HFFc6 (cell line): Measurements from ENCODE around the gene MAP3K20. TPM values are rescaled to one million over a fixed set of nuclear protein-coding genes. Genes with fewer than 3 reads are reported as not detected.

Experiments
- DNase-seq: peaks from one replicate; pipeline ENCODE4 v3.0.0-alpha.2; 2018
- H3K27ac Mint-ChIP-seq: 2 replicates; pipeline ENCODE4 v1.8.0; 2020; ENCODE audit warnings: mild to moderate bottlenecking, mixed read lengths
- H3K27me3 Mint-ChIP-seq: 2 replicates; pipeline ENCODE4 v1.8.0; 2021; ENCODE audit warnings: mild to moderate bottlenecking, moderate library complexity, mixed read lengths; ENCODE audit not compliant: insufficient read depth
- H3K36me3 Mint-ChIP-seq: 2 replicates; pipeline ENCODE4 v1.8.0; 2021; ENCODE audit warnings: low read depth, mixed read lengths
- H3K4me1 Mint-ChIP-seq: 2 replicates; pipeline ENCODE4 v1.8.0; 2020; ENCODE audit warnings: low read depth, mixed read lengths
- H3K4me3 Mint-ChIP-seq: 2 replicates; pipeline ENCODE4 v1.8.0; 2020; ENCODE audit warnings: mild to moderate bottlenecking, moderate library complexity, mixed read lengths
- H3K9me3 Mint-ChIP-seq: 2 replicates; pipeline ENCODE4 v1.8.0; 2020; ENCODE audit warnings: mild to moderate bottlenecking, mixed read lengths
- total RNA-seq, 6 experiments: library from RNA; stranded (reverse); fragmentation: NEBNext Ultra II Directional; extraction: Animal tissue kit (Norgen Biotek cat#: 25700); gene quantifications; 2 replicates in 1 of 6; 3 replicates in 5 of 6; pipeline ENCODE4 v1.2.3, GENCODE V29; 2021
- TF ChIP-seq, protein P1 (sequence below): fragments of 200-600 bp; sonication (generic); IDR thresholded peaks from 2 replicates; pipeline ENCODE4 v1.5.0; 2021; ENCODE audit warnings: antibody characterized with exemption, mild to moderate bottlenecking

The MAP3K20 gene
- total RNA-seq, 6 experiments from 2014 or later = 126 to 150 (median 134) TPM

DNA sequence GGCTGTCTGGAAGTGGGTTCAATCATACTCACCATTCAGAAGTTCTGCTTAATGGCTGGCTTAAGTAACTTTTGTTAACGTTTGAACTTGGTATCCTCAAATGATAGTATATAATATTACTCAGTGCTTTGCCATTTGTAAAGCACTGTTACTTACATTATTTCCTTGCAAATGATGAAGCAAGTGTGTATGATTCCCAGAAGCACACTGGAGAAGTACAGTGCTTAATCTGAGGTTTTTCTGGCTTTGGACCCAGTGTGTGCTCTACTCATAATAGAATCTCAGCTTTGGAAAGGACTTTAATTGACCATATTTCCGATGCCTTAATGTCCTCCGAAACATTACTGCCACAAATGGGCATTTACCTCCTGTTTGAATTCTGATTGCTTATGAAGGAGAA, 63.3 kb downstream of the MAP3K20 start:
- no peak overlapping the region for H3K4me3 Mint-ChIP-seq

DNA sequence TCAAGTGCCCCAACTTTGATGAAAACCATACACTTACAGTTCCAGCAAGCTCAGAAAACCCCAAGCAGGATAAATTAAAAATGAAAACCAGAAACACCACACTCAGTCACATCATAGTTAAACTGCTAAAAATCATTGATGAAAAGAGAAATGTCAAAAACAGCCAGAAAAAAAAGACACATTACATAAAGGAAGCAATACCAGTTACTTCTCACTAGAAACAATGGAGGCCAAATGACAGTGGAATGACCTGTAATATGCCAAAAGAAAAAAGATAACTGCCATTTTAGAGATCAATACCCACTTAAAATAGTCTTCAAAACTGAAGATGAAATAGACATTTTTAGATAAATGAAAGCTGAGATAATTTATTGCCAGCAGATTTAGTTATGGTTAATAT, 66.0 kb downstream of the MAP3K20 start:
- no peak for DNase-seq
- peaks cover 42% of the 10 kb centered on the region for H3K36me3 Mint-ChIP-seq
- H3K9me3 Mint-ChIP-seq = peaks cover 11% of the 10 kb centered on the region
- TF ChIP-seq, protein P1, sequence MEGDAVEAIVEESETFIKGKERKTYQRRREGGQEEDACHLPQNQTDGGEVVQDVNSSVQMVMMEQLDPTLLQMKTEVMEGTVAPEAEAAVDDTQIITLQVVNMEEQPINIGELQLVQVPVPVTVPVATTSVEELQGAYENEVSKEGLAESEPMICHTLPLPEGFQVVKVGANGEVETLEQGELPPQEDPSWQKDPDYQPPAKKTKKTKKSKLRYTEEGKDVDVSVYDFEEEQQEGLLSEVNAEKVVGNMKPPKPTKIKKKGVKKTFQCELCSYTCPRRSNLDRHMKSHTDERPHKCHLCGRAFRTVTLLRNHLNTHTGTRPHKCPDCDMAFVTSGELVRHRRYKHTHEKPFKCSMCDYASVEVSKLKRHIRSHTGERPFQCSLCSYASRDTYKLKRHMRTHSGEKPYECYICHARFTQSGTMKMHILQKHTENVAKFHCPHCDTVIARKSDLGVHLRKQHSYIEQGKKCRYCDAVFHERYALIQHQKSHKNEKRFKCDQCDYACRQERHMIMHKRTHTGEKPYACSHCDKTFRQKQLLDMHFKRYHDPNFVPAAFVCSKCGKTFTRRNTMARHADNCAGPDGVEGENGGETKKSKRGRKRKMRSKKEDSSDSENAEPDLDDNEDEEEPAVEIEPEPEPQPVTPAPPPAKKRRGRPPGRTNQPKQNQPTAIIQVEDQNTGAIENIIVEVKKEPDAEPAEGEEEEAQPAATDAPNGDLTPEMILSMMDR = no peak
- H3K4me3 Mint-ChIP-seq = no peak overlapping the region
- H3K27ac Mint-ChIP-seq = no peak overlapping the region
- H3K4me1 Mint-ChIP-seq = peaks cover 39% of the 10 kb centered on the region
- no peaks in the 10 kb centered on the region for H3K27me3 Mint-ChIP-seq

More for the DNA sequence above, 63.3 kb downstream of the MAP3K20 start:
- TF ChIP-seq, protein P1 = no peak
- DNase-seq = no peak
- Mint-ChIP-seq H3K9me3 (peaks cover 11% of the 10 kb centered on the region), H3K27me3 (no peaks in the 10 kb centered on the region), H3K36me3 (peaks cover 42% of the 10 kb centered on the region), H3K4me1 (peaks cover 41% of the 10 kb centered on the region), H3K27ac (no peak overlapping the region)

DNA sequence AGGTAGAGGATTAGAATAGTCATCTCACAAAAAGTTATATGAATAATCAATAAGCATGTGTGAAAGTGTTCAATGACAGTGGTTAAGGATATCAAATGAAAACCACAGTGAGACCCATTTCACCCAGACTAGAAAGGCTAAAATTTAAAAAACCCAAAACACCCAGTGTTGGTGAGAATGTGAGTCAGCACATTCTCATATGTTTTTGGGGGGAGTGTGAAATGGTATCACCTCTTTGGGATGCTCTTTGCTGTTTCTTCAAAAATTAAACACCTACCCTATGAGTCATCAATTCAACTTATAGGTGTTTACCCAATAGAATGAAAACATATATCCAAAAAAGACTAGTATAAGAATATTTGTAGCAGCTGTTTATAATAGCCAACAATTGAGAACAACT, 69.8 kb downstream of the MAP3K20 start:
- H3K36me3 Mint-ChIP-seq = peaks cover 40% of the 10 kb centered on the region
- H3K27ac Mint-ChIP-seq = no peak overlapping the region
- H3K4me1 Mint-ChIP-seq = peaks cover 55% of the 10 kb centered on the region
- DNase-seq = no peak
- H3K4me3 Mint-ChIP-seq = no peak overlapping the region
- peaks cover 11% of the 10 kb centered on the region for H3K9me3 Mint-ChIP-seq
- TF ChIP-seq, protein P1 = no peak
- no peaks in the 10 kb centered on the region; the same call in 1 of the 2 replicates for H3K27me3 Mint-ChIP-seq

GRCh38 chr2:173146590-173146989, 70.9 kb downstream of the MAP3K20 start:
- DNase-seq = no peak
- TF ChIP-seq, protein P1 = no peak
- H3K4me3 Mint-ChIP-seq = no peak overlapping the region
- H3K4me1 Mint-ChIP-seq = peaks cover 66% of the 10 kb centered on the region
- no peak overlapping the region for H3K27ac Mint-ChIP-seq
- peaks cover 4% of the 10 kb centered on the region for H3K9me3 Mint-ChIP-seq
- H3K36me3 Mint-ChIP-seq = peaks cover 30% of the 10 kb centered on the region
- no peaks in the 10 kb centered on the region; the same call in 1 of the 2 replicates for H3K27me3 Mint-ChIP-seq

- H3K36me3 Mint-ChIP-seq = peaks cover 14% of the 10 kb centered on the region
- no peak for DNase-seq
- no peaks in the 10 kb centered on the region for H3K9me3 Mint-ChIP-seq
- H3K4me3 Mint-ChIP-seq = no peak overlapping the region
- no peak overlapping the region for H3K27ac Mint-ChIP-seq
- TF ChIP-seq, protein P1 = no peak
- H3K27me3 Mint-ChIP-seq = no peaks in the 10 kb centered on the region; the same call in 1 of the 2 replicates
- peaks cover 86% of the 10 kb centered on the region for H3K4me1 Mint-ChIP-seq
These were observed 72.9 kb downstream of the MAP3K20 start for GRCh38 chr2:173148520-173148919.

DNA sequence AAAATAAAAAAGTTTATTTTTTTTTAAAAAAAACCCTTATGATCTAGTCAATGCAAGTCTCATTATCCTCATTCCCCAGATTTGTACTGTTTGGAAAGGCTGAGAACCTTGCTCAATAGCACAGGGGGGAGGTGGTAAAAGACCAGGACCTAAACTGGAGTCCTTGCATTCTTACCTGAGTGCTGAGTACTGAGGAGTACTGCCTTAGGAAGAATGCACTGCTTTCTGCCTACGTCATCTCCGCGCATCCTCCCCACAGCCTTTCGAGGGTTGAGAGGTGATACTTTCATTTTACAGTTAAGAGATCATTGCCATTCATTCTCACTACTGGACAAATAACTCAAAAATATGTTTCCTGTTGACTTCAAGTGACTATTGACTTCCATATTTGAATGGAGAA, 73.8 kb downstream of the MAP3K20 start:
- peaks cover 18% of the 10 kb centered on the region for H3K36me3 Mint-ChIP-seq
- H3K4me3 Mint-ChIP-seq = 0 out of 2 replicates have a peak overlapping the region, but pooled peaks have one; percentile 2
- H3K9me3 Mint-ChIP-seq = no peaks in the 10 kb centered on the region
- no peak for DNase-seq
- peaks cover 94% of the 10 kb centered on the region for H3K4me1 Mint-ChIP-seq
- peak overlapping the region; percentile 43 for H3K27ac Mint-ChIP-seq
- TF ChIP-seq, protein P1 = no peak
- no peaks in the 10 kb centered on the region; the same call in 1 of the 2 replicates for H3K27me3 Mint-ChIP-seq
